Naive thymus-derived CD8-positive, alpha-beta T cell (primary cell): ENCODE measurements around the gene ZNF70. TPM values are rescaled to one million over a fixed set of nuclear protein-coding genes. Genes with fewer than 3 reads are reported as not detected.

Experiments
- ATAC-seq, 2 donors: fragments of 150-1000 bp; cut with Tn5 transposase in 1 of 2; sonication (Bioruptor Pico), chemical (Tn5 transposase) in 1 of 2; 1 replicate in 1 of 2; 2 replicates in 1 of 2; pipeline ENCODE4 v1.10.0; 2021; ENCODE audit warnings: mild to moderate bottlenecking in 2 of 2, moderate library complexity in 2 of 2
- POLR2A ChIA-PET: fragments of 350-600 bp; sonication (Branson Sonifier 250); formaldehyde crosslinking; loops from one replicate; lab custom pipeline; 2021; ENCODE audit warnings: antibody characterized with exemption; lab: Charles Lee
- DNase-seq, 10 donors: peaks; one replicate each; pipeline versions ENCODE4 v3.0.0 to v3.0.0-alpha.2; 2020 to 2022
- H3K27ac Mint-ChIP-seq, 10 donors: one replicate each; pipeline ENCODE4 v1.8.0; 2020 to 2022; ENCODE audit warnings: mild to moderate bottlenecking in 10 of 10, mixed read lengths in 10 of 10, moderate library complexity in 4 of 10, inconsistent platforms in 1 of 10
- H3K27me3 Mint-ChIP-seq, 5 donors: one replicate each; pipeline ENCODE4 v1.8.0; 2021 to 2022; ENCODE audit warnings: mixed read lengths in 5 of 5
- H3K36me3 Mint-ChIP-seq, 3 donors: one replicate each; pipeline ENCODE4 v1.8.0; 2020 to 2022; ENCODE audit warnings: mixed read lengths in 3 of 3, mild to moderate bottlenecking in 2 of 3, inconsistent platforms in 1 of 3
- H3K4me1 Mint-ChIP-seq, 4 donors: one replicate each; pipeline ENCODE4 v1.8.0; 2021 to 2022; ENCODE audit warnings: mixed read lengths in 4 of 4
- H3K4me3 Mint-ChIP-seq, 10 donors: one replicate each; pipeline ENCODE4 v1.8.0; 2020 to 2022; ENCODE audit warnings: mild to moderate bottlenecking in 10 of 10, mixed read lengths in 10 of 10, moderate library complexity in 6 of 10, inconsistent platforms in 1 of 10
- H3K9me3 Mint-ChIP-seq, 9 donors: one replicate each; pipeline ENCODE4 v1.8.0; 2020 to 2022; ENCODE audit warnings: mixed read lengths in 9 of 9, mild to moderate bottlenecking in 3 of 9, inconsistent platforms in 1 of 9, moderate library complexity in 1 of 9
- polyA plus RNA-seq, 3 donors: library from polyadenylated mRNA; unstranded; fragments of 300-500 nt; fragmentation: Illumina TruSeq; gene quantifications; one replicate each; pipeline ENCODE4 v1.2.3, GENCODE V29; 2021
- total RNA-seq, 8 experiments: library from RNA in 2 of 8; stranded (reverse) in 2 of 8; gene quantifications; one replicate each; pipeline ENCODE4 v1.2.3 and lab custom pipeline; 2021 to 2026

ZNF70 gene
- total and polyA plus RNA-seq, 5 experiments from 2014 or later, result 0.20 to 7.0 (median 0.57) TPM

DNA sequence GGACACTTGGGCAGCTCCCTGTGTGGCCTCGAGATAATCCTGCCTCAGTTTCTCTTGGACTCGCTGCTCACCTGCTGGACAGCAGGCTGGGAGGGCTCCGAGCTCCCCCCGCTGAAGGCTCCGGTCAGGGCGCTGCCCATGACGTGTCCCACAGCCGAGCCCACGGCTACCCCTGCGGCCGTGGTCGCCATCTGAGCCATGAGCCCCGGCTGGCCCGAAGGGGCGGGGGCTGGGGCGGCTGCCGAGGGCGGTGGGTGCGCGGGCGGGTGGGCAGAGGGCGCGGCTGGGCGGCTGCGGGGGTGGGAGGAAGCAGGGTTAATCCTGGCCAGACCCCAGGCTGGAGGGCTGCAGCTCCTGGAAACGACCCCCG is 16.4 kb upstream of the ZNF70 start:
- H3K4me1 Mint-ChIP-seq, result peaks cover 17 to 71% (median 59%) of the 10 kb centered on the region in 4 donors
- peak in 1 of 2 donors; percentile 3 for ATAC-seq
- H3K27me3 Mint-ChIP-seq, result no peaks in the 10 kb centered on the region
- no peaks in the 10 kb centered on the region for H3K9me3 Mint-ChIP-seq
- peaks cover 0 to 2% (median 0%) of the 10 kb centered on the region in 3 donors for H3K36me3 Mint-ChIP-seq
- POLR2A ChIA-PET, result interaction anchor here (0.8 to 8.2 kb wide), 9 partner anchors 8 to 90 kb away, joined by 3 to 65 read pairs (median 4); partner anchors contain the start of genes SLC2A11, SMARCB1, VPREB3 and ZNF70
- H3K27ac Mint-ChIP-seq, result peak overlapping the region in 8 of 10 donors; percentile 26 to 90 (median 66)
- DNase-seq, result no peak
- peak overlapping the region; percentile 65 to 90 (median 82) for H3K4me3 Mint-ChIP-seq

- DNase-seq, result peak in 1 of 10 donors; percentile 52
- no peak for ATAC-seq
- Mint-ChIP-seq H3K27ac (peak overlapping the region; percentile 9 to 91 (median 70)), H3K9me3 (no peaks in the 10 kb centered on the region), H3K4me3 (peak overlapping the region; percentile 39 to 85 (median 56)), H3K36me3 (peaks cover 0 to 2% (median 0%) of the 10 kb centered on the region in 3 donors), H3K4me1 (peaks cover 18 to 63% (median 53%) of the 10 kb centered on the region in 4 donors), H3K27me3 (no peaks in the 10 kb centered on the region)
- POLR2A ChIA-PET, result interaction anchor here (0.8 to 8.2 kb wide), 5 partner anchors 9 to 81 kb away, joined by 3 to 65 read pairs (median 4); partner anchors contain the start of genes SMARCB1 and ZNF70
These were observed 14.3 kb upstream of the ZNF70 start for GRCh38 chr22:23764899-23765881.

GRCh38 chr22:23763954-23764353 is 13.0 kb upstream of the ZNF70 start:
- ATAC-seq, result no peak
- Mint-ChIP-seq H3K4me1 (peaks cover 18 to 56% (median 50%) of the 10 kb centered on the region in 4 donors), H3K27me3 (no peaks in the 10 kb centered on the region), H3K27ac (peak overlapping the region; percentile 48 to 95 (median 90)), H3K9me3 (no peaks in the 10 kb centered on the region), H3K36me3 (peaks cover 0 to 2% (median 0%) of the 10 kb centered on the region in 3 donors), H3K4me3 (peak overlapping the region; percentile 75 to 89 (median 84))
- peak in 1 of 10 donors; percentile 35 for DNase-seq
- POLR2A ChIA-PET, result interaction anchor here (0.9 to 8.2 kb wide), 6 partner anchors 10 to 130 kb away, joined by 3 to 65 read pairs (median 8); partner anchors contain the start of genes MIF, SMARCB1, VPREB3 and ZNF70

DNA sequence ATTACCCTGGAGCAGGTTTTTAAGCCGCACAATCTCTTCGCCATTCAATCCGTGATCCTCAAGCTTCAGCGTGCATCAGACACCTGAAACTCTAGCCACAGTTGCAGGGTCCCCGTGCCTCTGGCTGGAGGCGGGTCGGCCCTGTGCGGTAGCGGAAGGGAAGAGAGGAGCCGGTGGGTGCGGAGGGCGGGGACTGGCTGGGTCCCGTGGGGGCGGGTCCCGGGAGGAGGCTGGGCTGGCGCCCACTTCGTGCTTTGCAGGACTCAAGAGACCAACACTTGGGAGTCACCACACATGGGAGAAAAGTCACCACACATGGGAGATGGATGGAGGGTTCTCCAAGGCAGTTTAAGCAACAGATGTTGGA is 12.7 kb upstream of the ZNF70 start:
- POLR2A ChIA-PET, result interaction anchor here (0.6 to 8.2 kb wide), 9 partner anchors 9 to 150 kb away, joined by 3 to 65 read pairs (median 6); partner anchors contain the start of genes MIF, SLC2A11, SMARCB1 and VPREB3
- H3K27me3 Mint-ChIP-seq, result no peaks in the 10 kb centered on the region

GRCh38 chr22:23762842-23763578 is 12.1 kb upstream of the ZNF70 start, which contains the start of gene C22orf15:
TSS of gene C22orf15 (plus strand) at chr22:23762990. CDS start at chr22:23763307, 317 bp downstream.
- Mint-ChIP-seq H3K36me3 (peaks cover 0 to 2% (median 0%) of the 10 kb centered on the region in 3 donors), H3K27me3 (no peaks in the 10 kb centered on the region), H3K4me1 (peaks cover 18 to 52% (median 50%) of the 10 kb centered on the region in 4 donors), H3K4me3 (peak within 1 kb of the TSS; percentile 75 to 89 (median 84)), H3K9me3 (no peaks in the 10 kb centered on the region), H3K27ac (peak within 1 kb of the TSS; percentile 86 to 95 (median 92))
- DNase-seq, result peak in 6 of 10 donors; percentile 13 to 63 (median 36)
- POLR2A ChIA-PET, result interaction anchor here (0.6 to 8.2 kb wide), 9 partner anchors 9 to 151 kb away, joined by 4 to 65 read pairs (median 6); partner anchors contain the start of genes MIF, MMP11, SLC2A11 and SMARCB1
- ATAC-seq, result peak; percentile 42 to 51

More for the DNA sequence above, 12.7 kb upstream of the ZNF70 start:
- peak; percentile 50 to 74 for ATAC-seq
- DNase-seq, result peak in 8 of 10 donors; percentile 35 to 72 (median 48)
- peaks cover 18 to 54% (median 50%) of the 10 kb centered on the region in 4 donors for H3K4me1 Mint-ChIP-seq
- peak overlapping the region; percentile 86 to 95 (median 92) for H3K27ac Mint-ChIP-seq
- H3K36me3 Mint-ChIP-seq, result peaks cover 0 to 2% (median 0%) of the 10 kb centered on the region in 3 donors
- no peaks in the 10 kb centered on the region for H3K9me3 Mint-ChIP-seq
- H3K4me3 Mint-ChIP-seq, result peak overlapping the region; percentile 75 to 89 (median 84)

GRCh38 chr22:23760056-23760455 is 9.1 kb upstream of the ZNF70 start:
- Mint-ChIP-seq H3K36me3 (no peaks in the 10 kb centered on the region), H3K4me1 (peaks cover 11 to 42% (median 35%) of the 10 kb centered on the region in 4 donors), H3K4me3 (no peak overlapping the region), H3K27me3 (no peaks in the 10 kb centered on the region), H3K27ac (peak overlapping the region in 2 of 10 donors; percentile 40 to 53), H3K9me3 (no peaks in the 10 kb centered on the region)
- POLR2A ChIA-PET, result interaction anchor here (1.1 kb wide), 1 partner anchor 9 kb away, joined by 5 read pairs; the partner anchor contains the start of gene ZNF70
- ATAC-seq (no peak), DNase-seq (peak in 1 of 10 donors; percentile 28)

DNA sequence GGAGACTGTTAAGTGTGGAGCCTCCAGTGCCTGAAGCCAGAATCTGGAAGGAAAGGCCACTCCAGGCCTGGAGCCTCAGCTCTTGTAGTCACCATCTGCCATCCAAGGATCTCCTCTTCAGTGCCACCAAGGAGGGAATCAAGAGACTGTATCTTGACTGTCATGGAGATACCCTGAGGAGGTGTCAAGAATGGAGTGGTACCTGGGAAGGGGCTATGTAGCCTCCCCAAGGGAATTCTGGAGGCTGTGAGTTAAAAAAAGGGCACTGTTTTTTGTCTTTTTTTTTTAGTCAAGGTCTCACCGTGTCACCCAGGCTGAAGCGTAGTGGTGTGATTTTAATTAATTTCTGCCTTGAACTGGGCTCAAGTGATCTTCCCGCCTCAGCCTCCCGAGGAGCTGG is 8.7 kb upstream of the ZNF70 start:
- DNase-seq (peak in 1 of 10 donors; percentile 4), ATAC-seq (no peak)
- Mint-ChIP-seq H3K27ac (no peak overlapping the region), H3K9me3 (no peaks in the 10 kb centered on the region), H3K4me1 (peaks cover 11 to 42% (median 30%) of the 10 kb centered on the region in 4 donors), H3K36me3 (no peaks in the 10 kb centered on the region), H3K4me3 (no peak overlapping the region), H3K27me3 (no peaks in the 10 kb centered on the region)
- POLR2A ChIA-PET, result interaction anchor here (1.0 to 1.1 kb wide), 2 partner anchors 7 to 9 kb away, joined by 3 to 5 read pairs; partner anchors contain the start of gene ZNF70

- H3K27me3 Mint-ChIP-seq, result no peaks in the 10 kb centered on the region
- H3K4me3 Mint-ChIP-seq, result peak overlapping the region in 1 of 10 donors; percentile 4
- DNase-seq (peak in 1 of 10 donors; percentile 34), ATAC-seq (no peak)
- no peak overlapping the region for H3K27ac Mint-ChIP-seq
- peaks cover 6 to 34% (median 9%) of the 10 kb centered on the region in 4 donors for H3K4me1 Mint-ChIP-seq
- no peaks in the 10 kb centered on the region for H3K9me3 Mint-ChIP-seq
- H3K36me3 Mint-ChIP-seq, result no peaks in the 10 kb centered on the region
- POLR2A ChIA-PET, result interaction anchor here (1.7 kb wide), 1 partner anchor 15 kb away, joined by 3 read pairs; no protein-coding TSS in a partner anchor
These were observed 6.0 kb upstream of the ZNF70 start for GRCh38 chr22:23756891-23757290.

DNA sequence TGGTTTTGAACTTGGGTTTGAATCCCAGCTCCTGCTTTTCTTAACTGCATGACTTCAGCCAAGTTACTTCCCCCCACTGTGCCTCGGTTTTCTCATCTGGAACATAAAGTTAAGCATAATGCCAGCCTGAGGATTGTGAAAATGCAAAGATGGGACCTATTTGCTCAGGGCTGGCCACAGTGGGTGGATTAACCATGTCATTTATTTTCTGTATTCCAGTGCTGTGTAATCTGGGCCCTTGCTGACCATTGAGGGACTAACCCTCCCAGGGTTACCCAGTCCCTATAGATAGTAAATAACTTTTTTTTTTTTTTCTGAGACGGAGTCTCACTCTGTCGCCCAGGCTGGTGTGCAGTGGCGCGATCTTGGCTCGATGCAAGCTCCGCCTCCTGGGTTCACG is 4.8 kb upstream of the ZNF70 start:
- H3K36me3 Mint-ChIP-seq, result no peaks in the 10 kb centered on the region
- H3K27me3 Mint-ChIP-seq, result no peaks in the 10 kb centered on the region
- peaks cover 4 to 34% (median 6%) of the 10 kb centered on the region in 4 donors for H3K4me1 Mint-ChIP-seq
- POLR2A ChIA-PET, result no interaction called here
- H3K27ac Mint-ChIP-seq, result peak overlapping the region in 1 of 10 donors; percentile 65
- ATAC-seq, result no peak
- no peak for DNase-seq
- no peaks in the 10 kb centered on the region for H3K9me3 Mint-ChIP-seq
- no peak overlapping the region for H3K4me3 Mint-ChIP-seq

DNA sequence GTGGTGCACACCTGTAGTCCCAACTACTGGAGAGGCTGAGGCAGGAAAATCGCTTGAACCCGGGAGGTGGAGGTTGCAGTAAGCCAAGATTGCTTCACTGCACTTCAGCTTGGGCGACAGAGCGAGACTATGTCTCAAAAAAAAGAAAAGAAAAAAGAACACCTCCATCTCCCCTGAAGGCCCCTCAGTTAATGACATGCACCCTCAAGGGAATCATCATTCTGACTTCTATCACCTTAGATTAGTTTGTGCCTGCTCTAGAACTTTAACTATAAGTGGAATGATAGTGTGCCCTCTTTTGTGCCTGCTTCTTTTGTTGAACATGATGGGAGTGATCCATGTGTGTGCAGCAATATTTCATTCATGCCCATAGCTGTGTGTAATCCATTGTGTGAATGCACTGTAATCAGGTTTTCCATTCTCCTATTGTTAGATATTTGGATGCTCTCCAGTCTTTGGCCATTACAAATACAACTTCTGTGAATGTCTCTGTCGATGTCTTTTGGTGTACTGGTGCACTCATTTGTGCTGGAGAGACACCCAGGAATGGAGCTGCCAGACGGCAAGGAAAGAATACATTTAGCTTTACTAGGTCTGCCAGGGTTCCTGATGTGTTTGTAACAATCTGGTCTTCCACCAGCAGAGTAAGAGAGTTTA is 4.2 kb upstream of the ZNF70 start:
- H3K4me3 Mint-ChIP-seq, result peak overlapping the region in 1 of 10 donors; percentile 16
- POLR2A ChIA-PET, result interaction anchor here (2.7 kb wide), 1 partner anchor 8 kb away, joined by 13 read pairs; the partner anchor contains the start of gene C22orf15

More for the DNA sequence above, 4.2 kb upstream of the ZNF70 start:
- Mint-ChIP-seq H3K27me3 (no peaks in the 10 kb centered on the region), H3K4me1 (peaks cover 5 to 38% (median 8%) of the 10 kb centered on the region in 4 donors), H3K36me3 (no peaks in the 10 kb centered on the region), H3K9me3 (no peaks in the 10 kb centered on the region), H3K27ac (peak overlapping the region in 2 of 10 donors; percentile 43 to 65)
- DNase-seq (no peak), ATAC-seq (no peak)
